GM12872 (cell line): ENCODE data around the gene ZDHHC14.

Experiments
- CTCF ChIP-seq: IDR thresholded peaks from 3 replicates; pipeline ENCODE4 v1.5.1; 2011; ENCODE audit warnings: low read depth, mild to moderate bottlenecking, low read length, moderate library complexity; ENCODE audit not compliant: insufficient read depth

ZDHHC14 gene

GRCh38 chr6:157493173-157493572 is 112.2 kb downstream of the ZDHHC14 start:
- no peak for TF ChIP-seq CTCF

- TF ChIP-seq CTCF, result no peak
These were observed 112.6 kb downstream of the ZDHHC14 start for GRCh38 chr6:157493576-157493975.

- TF ChIP-seq CTCF, result no peak
These were observed 113.2 kb downstream of the ZDHHC14 start for GRCh38 chr6:157494132-157494710.

- no peak for TF ChIP-seq CTCF
These were observed 115.6 kb downstream of the ZDHHC14 start for GRCh38 chr6:157496534-157497095.

GRCh38 chr6:157497579-157497978 is 116.6 kb downstream of the ZDHHC14 start:
- no peak for TF ChIP-seq CTCF

GRCh38 chr6:157498817-157499216 is 117.8 kb downstream of the ZDHHC14 start:
- TF ChIP-seq CTCF, result no peak

GRCh38 chr6:157500022-157500421 is 119.0 kb downstream of the ZDHHC14 start:
- no peak for TF ChIP-seq CTCF
